OCI-LY7 (cell line): ENCODE measurements around the gene CFL1. TPM values are rescaled to one million over a fixed set of nuclear protein-coding genes. Genes with fewer than 3 reads are reported as not detected.

ENCODE experiments used
- BruUV-seq: library from RNA; stranded (reverse); fragments of 400-500 nt; replicated peaks from 2 replicates; lab custom pipeline; 2021; lab: Mats Ljungman, UMichigan
- CTCF ChIA-PET: fragments of 300-600 bp; sonication (Branson Sonifier 250); formaldehyde crosslinking; loops from one replicate; lab custom pipeline; 2022; ENCODE audit warnings: antibody characterized with exemption; ENCODE audit not compliant: unreplicated experiment; lab: Charles Lee
- POLR2A ChIA-PET: fragments of 300-600 bp; sonication (Branson Sonifier 250); formaldehyde crosslinking; loops from one replicate; lab custom pipeline; 2022; ENCODE audit warnings: antibody characterized with exemption; lab: Charles Lee
- DNase-seq: peaks from one replicate; pipeline ENCODE4 v3.0.0-alpha.2; 2015; ENCODE audit warnings: low spot score
- H2AFZ ChIP-seq: fragments of 200-600 bp; sonication (generic), shearing (Covaris generic); 2 replicates; pipeline ENCODE4 v1.6.1; 2014; ENCODE audit warnings: mild to moderate bottlenecking, antibody characterized with exemption, low read length, moderate library complexity
- H3K27ac ChIP-seq: fragments of 200-600 bp; sonication (generic); 2 replicates; pipeline ENCODE4 v1.5.1; 2014; ENCODE audit warnings: mixed run types, low read depth, mild to moderate bottlenecking, moderate library complexity, low read length, inconsistent platforms; ENCODE audit not compliant: poor library complexity, severe bottlenecking
- H3K36me3 ChIP-seq: fragments of 200-600 bp; sonication (generic); 2 replicates; pipeline ENCODE4 v1.6.1; 2014; ENCODE audit warnings: mild to moderate bottlenecking, antibody characterized with exemption, low read length, moderate library complexity, mixed read lengths; ENCODE audit not compliant: insufficient read depth
- H3K4me1 ChIP-seq: fragments of 200-600 bp; sonication (generic); 2 replicates; pipeline ENCODE4 v1.5.1; 2014; ENCODE audit warnings: mild to moderate bottlenecking, low read length; ENCODE audit not compliant: insufficient read depth, poor library complexity, severe bottlenecking
- H3K4me2 ChIP-seq: fragments of 200-600 bp; sonication (generic); 2 replicates; pipeline ENCODE4 v1.6.1; 2014; ENCODE audit warnings: mild to moderate bottlenecking, low read length
- H3K4me3 ChIP-seq: fragments of 200-600 bp; sonication (generic); 2 replicates; pipeline ENCODE4 v1.5.1; 2014; ENCODE audit warnings: mild to moderate bottlenecking, low read depth, low read length; ENCODE audit not compliant: poor library complexity, severe bottlenecking
- H3K79me2 ChIP-seq: fragments of 200-600 bp; sonication (generic); 2 replicates; pipeline ENCODE4 v1.6.1; 2016; ENCODE audit warnings: low read depth, mild to moderate bottlenecking, low read length, moderate library complexity, mixed read lengths; ENCODE audit not compliant: insufficient read depth
- H3K9me2 ChIP-seq: fragments of 200-600 bp; sonication (generic); 2 replicates; pipeline ENCODE4 v1.6.1; 2016; ENCODE audit warnings: mild to moderate bottlenecking, low read length, mixed read lengths; ENCODE audit not compliant: insufficient read depth
- H3K9me3 ChIP-seq: fragments of 200-600 bp; sonication (generic); 2 replicates; pipeline ENCODE4 v1.6.1; 2014; ENCODE audit warnings: mild to moderate bottlenecking, mixed run types, low read length, mixed read lengths
- H4K20me1 ChIP-seq: fragments of 200-600 bp; sonication (generic); 2 replicates; pipeline ENCODE4 v1.6.1; 2014; ENCODE audit warnings: mild to moderate bottlenecking, antibody characterized with exemption, low read length, moderate library complexity, mixed read lengths; ENCODE audit not compliant: insufficient read depth
- CTCF ChIP-seq: fragments of 200-600 bp; sonication (generic); conservative IDR thresholded peaks from 2 replicates; pipeline ENCODE4 v1.5.1; 2014; ENCODE audit warnings: mild to moderate bottlenecking, antibody characterized with exemption, low read length, moderate library complexity, mixed read lengths
- EZH2phosphoT487 ChIP-seq: fragments of 200-600 bp; sonication (generic); IDR thresholded peaks from 2 replicates; pipeline ENCODE4 v1.6.1; 2018; ENCODE audit warnings: low read depth, borderline replicate concordance, mild to moderate bottlenecking, mixed run types, antibody characterized with exemption, low read length, moderate library complexity, mixed read lengths
- intact Hi-C: fragments of 100-400 bp; cut with micrococcal nuclease; formaldehyde crosslinking; loops from one replicate; pipeline ENCODE4 v1.10.0; 2022; ENCODE audit not compliant: unreplicated experiment
- total RNA-seq, 2 experiments: library from RNA; depleted of rRNA in 1 of 2; stranded (reverse); fragments of >200 nt in 1 of 2; shearing (Covaris generic) in 1 of 2; gene quantifications; 2 replicates each; pipeline ENCODE4 v1.2.3, GENCODE V29; 2014 to 2022

Gene CFL1
- total RNA-seq, 2 experiments from 2014 or later, result 1,019 to 1,119 TPM

DNA sequence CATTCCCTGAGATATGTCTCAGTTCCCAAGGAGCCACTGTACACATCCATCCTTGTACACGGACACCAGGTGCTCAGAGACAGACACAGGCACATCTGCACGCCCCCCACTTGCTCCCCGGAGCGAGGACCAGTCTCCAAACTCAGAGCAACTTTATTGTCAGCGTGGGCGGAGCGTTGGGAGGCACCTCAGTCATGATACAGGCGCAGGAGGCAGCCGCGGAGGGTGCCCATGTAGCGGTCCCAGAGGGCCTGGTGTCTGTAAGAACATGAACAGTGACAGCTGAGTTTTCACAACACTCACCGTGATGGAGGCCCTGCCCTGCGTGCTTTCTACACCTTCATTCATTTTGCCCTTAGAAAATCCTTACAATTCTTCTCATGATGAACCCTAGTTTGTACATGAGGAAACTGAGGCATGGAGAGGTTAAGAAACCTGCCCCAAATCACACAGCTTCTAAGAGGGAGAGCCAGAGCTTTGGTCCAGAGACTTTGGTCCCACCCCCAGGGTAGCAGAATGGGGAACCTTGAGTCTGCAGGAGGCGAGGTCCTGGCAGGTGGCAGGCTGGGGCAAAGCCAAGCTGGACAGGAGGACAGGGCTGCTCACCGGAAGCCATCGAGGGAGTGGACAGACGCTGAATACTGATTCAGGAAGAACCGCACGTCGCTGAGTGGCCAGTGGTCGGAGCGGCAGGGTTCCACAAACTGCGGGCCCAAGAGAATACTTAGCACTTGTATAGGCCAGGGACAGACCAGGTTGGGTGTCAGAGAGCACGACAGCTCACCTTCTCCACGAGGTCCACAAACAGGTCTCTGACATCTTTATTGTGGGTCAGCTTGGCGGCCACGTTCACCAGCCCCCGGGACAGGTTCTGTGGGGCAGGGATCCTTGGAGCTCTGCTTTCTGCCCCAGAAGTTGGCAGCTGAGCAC, 26.1 kb upstream of the CFL1 start:
- ChIA-PET CTCF (interaction anchor here (0.6 to 0.7 kb wide), 4 partner anchors 10 to 104 kb away, joined by 3 to 5 read pairs (median 3); no protein-coding TSS in a partner anchor), POLR2A (interaction anchor here (0.6 to 1.2 kb wide), 5 partner anchors 10 to 220 kb away, joined by 3 to 7 read pairs (median 3); partner anchors contain the start of gene MUS81)
- peaks cover 38% of the 10 kb centered on the region for H3K4me1 ChIP-seq
- H3K79me2 ChIP-seq, result peaks cover 16% of the 10 kb centered on the region; the same call in 1 of the 2 replicates
- no peak for TF ChIP-seq CTCF
- TF ChIP-seq EZH2phosphoT487, result no peak
- H2AFZ ChIP-seq, result no peak overlapping the region
- no peaks in the 10 kb centered on the region for H3K9me2 ChIP-seq
- BruUV-seq, result no TSS peak
- no peak for DNase-seq
- no peak overlapping the region for H3K27ac ChIP-seq
- peaks cover 53% of the 10 kb centered on the region for H3K36me3 ChIP-seq
- no peak overlapping the region for H3K4me2 ChIP-seq
- H3K9me3 ChIP-seq, result no peaks in the 10 kb centered on the region
- no peaks in the 10 kb centered on the region for H4K20me1 ChIP-seq
- intact Hi-C loops, result loop anchor here (1.0 kb wide), 1 partner anchor 105 kb away; no protein-coding TSS in a partner anchor
- no peak overlapping the region for H3K4me3 ChIP-seq

GRCh38 chr11:65883058-65883761, 25.2 kb upstream of the CFL1 start:
- Histone ChIP-seq H3K4me2 (no peak overlapping the region), H3K79me2 (peaks cover 16% of the 10 kb centered on the region; the same call in 1 of the 2 replicates), H3K4me3 (no peak overlapping the region), H3K4me1 (peaks cover 33% of the 10 kb centered on the region), H2AFZ (no peak overlapping the region), H3K36me3 (peaks cover 53% of the 10 kb centered on the region), H4K20me1 (no peaks in the 10 kb centered on the region), H3K9me3 (no peaks in the 10 kb centered on the region), H3K9me2 (no peaks in the 10 kb centered on the region), H3K27ac (no peak overlapping the region)
- no TSS peak for BruUV-seq
- no peak for DNase-seq
- POLR2A ChIA-PET, result no interaction called here
- intact Hi-C loops, result no loop called here
- CTCF ChIA-PET, result no interaction called here
- TF ChIP-seq CTCF (no peak), EZH2phosphoT487 (no peak)
